T-helper 17 cell (primary cell): Measurements from ENCODE around the gene TBX19. TPM values are rescaled to one million over a fixed set of nuclear protein-coding genes. Genes with fewer than 3 reads are reported as not detected.

Source experiments
- ATAC-seq: fragments of 150-1000 bp; cut with Tn5 transposase; 2 replicates; pipeline ENCODE4 v1.10.0; 2021; ENCODE audit warnings: mild to moderate bottlenecking, moderate library complexity
- DNase-seq, 3 donors: peaks; one replicate each; pipeline versions ENCODE4 v3.0.0 to v3.0.0-alpha.2; 2020 to 2021
- H3K9me3 ChIP-seq: one replicate; pipeline ENCODE4 v1.7.0; 2013; ENCODE audit warnings: low read length, mild to moderate bottlenecking; ENCODE audit not compliant: control insufficient read depth, poor library complexity, severe bottlenecking
- H3K27ac Mint-ChIP-seq: one replicate; pipeline ENCODE4 v1.8.0; 2022; ENCODE audit warnings: mild to moderate bottlenecking, moderate library complexity, mixed read lengths
- H3K27me3 Mint-ChIP-seq: one replicate; pipeline ENCODE4 v1.8.0; 2022; ENCODE audit warnings: mixed read lengths
- H3K36me3 Mint-ChIP-seq: one replicate; pipeline ENCODE4 v1.8.0; 2022; ENCODE audit warnings: low read depth, mixed read lengths
- H3K4me1 Mint-ChIP-seq: one replicate; pipeline ENCODE4 v1.8.0; 2022; ENCODE audit warnings: mild to moderate bottlenecking, mixed read lengths
- H3K4me3 Mint-ChIP-seq: one replicate; pipeline ENCODE4 v1.8.0; 2022; ENCODE audit warnings: mild to moderate bottlenecking, moderate library complexity, mixed read lengths
- total RNA-seq, 4 donors: library from RNA in 2 of 4; stranded (reverse) in 2 of 4; gene quantifications; one replicate each; pipeline ENCODE4 v1.2.3 and lab custom pipeline; 2022 to 2026

The TBX19 gene
- total RNA-seq, 2 donors from 2014 or later = 2.7 TPM

- H3K9me3 ChIP-seq = no peaks in the 10 kb centered on the region
- Mint-ChIP-seq H3K36me3 (peaks cover 14% of the 10 kb centered on the region), H3K27me3 (no peaks in the 10 kb centered on the region), H3K4me1 (peaks cover 23% of the 10 kb centered on the region), H3K4me3 (no peak overlapping the region), H3K27ac (no peak overlapping the region)
- DNase-seq = no peak
- no peak for ATAC-seq
These were observed 20.3 kb upstream of the TBX19 start for GRCh38 chr1:168260393-168260792.

GRCh38 chr1:168261390-168261789, 19.3 kb upstream of the TBX19 start:
- H3K4me1 Mint-ChIP-seq = peaks cover 23% of the 10 kb centered on the region
- H3K4me3 Mint-ChIP-seq = no peak overlapping the region
- peaks cover 14% of the 10 kb centered on the region for H3K36me3 Mint-ChIP-seq
- H3K27ac Mint-ChIP-seq = peak overlapping the region; percentile 41
- no peaks in the 10 kb centered on the region for H3K27me3 Mint-ChIP-seq
- ATAC-seq = no peak
- H3K9me3 ChIP-seq = no peaks in the 10 kb centered on the region
- no peak for DNase-seq

- Mint-ChIP-seq H3K27me3 (no peaks in the 10 kb centered on the region), H3K4me1 (peaks cover 19% of the 10 kb centered on the region), H3K27ac (no peak overlapping the region), H3K4me3 (no peak overlapping the region), H3K36me3 (peaks cover 12% of the 10 kb centered on the region)
- ATAC-seq = no peak
- no peaks in the 10 kb centered on the region for H3K9me3 ChIP-seq
- no peak for DNase-seq
These were observed 17.5 kb upstream of the TBX19 start for GRCh38 chr1:168263130-168263529.

- Mint-ChIP-seq H3K4me3 (no peak overlapping the region), H3K27me3 (no peaks in the 10 kb centered on the region), H3K27ac (no peak overlapping the region), H3K4me1 (peaks cover 16% of the 10 kb centered on the region), H3K36me3 (peaks cover 10% of the 10 kb centered on the region)
- no peak for ATAC-seq
- H3K9me3 ChIP-seq = no peaks in the 10 kb centered on the region
- no peak for DNase-seq
These were observed 16.4 kb upstream of the TBX19 start for GRCh38 chr1:168264296-168264695.

GRCh38 chr1:168265596-168265995, 15.1 kb upstream of the TBX19 start:
- DNase-seq (no peak), ATAC-seq (no peak)
- Mint-ChIP-seq H3K36me3 (peaks cover 10% of the 10 kb centered on the region), H3K27me3 (no peaks in the 10 kb centered on the region), H3K4me3 (no peak overlapping the region), H3K27ac (no peak overlapping the region), H3K4me1 (peaks cover 12% of the 10 kb centered on the region)
- H3K9me3 ChIP-seq = no peaks in the 10 kb centered on the region

GRCh38 chr1:168266644-168267186, 14.0 kb upstream of the TBX19 start:
- Mint-ChIP-seq H3K4me3 (no peak overlapping the region), H3K36me3 (peaks cover 2% of the 10 kb centered on the region), H3K27ac (no peak overlapping the region), H3K27me3 (no peaks in the 10 kb centered on the region), H3K4me1 (peaks cover 3% of the 10 kb centered on the region)
- no peak for DNase-seq
- H3K9me3 ChIP-seq = no peaks in the 10 kb centered on the region
- ATAC-seq = no peak

- H3K4me3 Mint-ChIP-seq = no peak overlapping the region
- H3K4me1 Mint-ChIP-seq = no peaks in the 10 kb centered on the region
- no peak for DNase-seq
- no peaks in the 10 kb centered on the region for H3K27me3 Mint-ChIP-seq
- ATAC-seq = no peak
- H3K27ac Mint-ChIP-seq = no peak overlapping the region
- H3K9me3 ChIP-seq = no peaks in the 10 kb centered on the region
- peaks cover 5% of the 10 kb centered on the region for H3K36me3 Mint-ChIP-seq
These were observed 9.0 kb upstream of the TBX19 start for GRCh38 chr1:168271636-168272035.

GRCh38 chr1:168273575-168273974, 7.1 kb upstream of the TBX19 start:
- no peaks in the 10 kb centered on the region for H3K27me3 Mint-ChIP-seq

GRCh38 chr1:168279253-168279652, 1.4 kb upstream of the TBX19 start:
- DNase-seq (no peak), ATAC-seq (no peak)
- Mint-ChIP-seq H3K4me1 (peaks cover 3% of the 10 kb centered on the region), H3K27me3 (no peaks in the 10 kb centered on the region), H3K4me3 (no peak overlapping the region), H3K27ac (no peak overlapping the region), H3K36me3 (peaks cover 14% of the 10 kb centered on the region)
- no peaks in the 10 kb centered on the region for H3K9me3 ChIP-seq

More at GRCh38 chr1:168273575-168273974, 7.1 kb upstream of the TBX19 start:
- Mint-ChIP-seq H3K4me3 (no peak overlapping the region), H3K36me3 (peaks cover 5% of the 10 kb centered on the region), H3K27ac (no peak overlapping the region), H3K4me1 (no peaks in the 10 kb centered on the region)
- no peaks in the 10 kb centered on the region for H3K9me3 ChIP-seq
- ATAC-seq = no peak
- no peak for DNase-seq

- no peaks in the 10 kb centered on the region for H3K27me3 Mint-ChIP-seq
- DNase-seq (no peak), ATAC-seq (no peak)
- peaks cover 13% of the 10 kb centered on the region for H3K4me1 Mint-ChIP-seq
- H3K9me3 ChIP-seq = no peaks in the 10 kb centered on the region
- H3K4me3 Mint-ChIP-seq = no peak overlapping the region
- H3K36me3 Mint-ChIP-seq = peaks cover 10% of the 10 kb centered on the region
- H3K27ac Mint-ChIP-seq = no peak overlapping the region
These were observed 1.1 kb downstream of the TBX19 start for GRCh38 chr1:168281603-168282325.

GRCh38 chr1:168285521-168285790, 4.8 kb downstream of the TBX19 start:
- DNase-seq = no peak
- peaks cover 6% of the 10 kb centered on the region for H3K36me3 Mint-ChIP-seq
- ATAC-seq = no peak
- H3K4me1 Mint-ChIP-seq = peaks cover 14% of the 10 kb centered on the region
- H3K27me3 Mint-ChIP-seq = no peaks in the 10 kb centered on the region
- H3K9me3 ChIP-seq = no peaks in the 10 kb centered on the region
- H3K27ac Mint-ChIP-seq = no peak overlapping the region
- H3K4me3 Mint-ChIP-seq = no peak overlapping the region

GRCh38 chr1:168285971-168286927, 5.6 kb downstream of the TBX19 start:
- no peak overlapping the region for H3K4me3 Mint-ChIP-seq
- no peak for ATAC-seq
- no peak overlapping the region for H3K27ac Mint-ChIP-seq

GRCh38 chr1:168287237-168287664, 6.6 kb downstream of the TBX19 start:
- Mint-ChIP-seq H3K27me3 (no peaks in the 10 kb centered on the region), H3K4me3 (no peak overlapping the region), H3K4me1 (peaks cover 12% of the 10 kb centered on the region), H3K36me3 (peaks cover 3% of the 10 kb centered on the region), H3K27ac (no peak overlapping the region)
- no peaks in the 10 kb centered on the region for H3K9me3 ChIP-seq
- ATAC-seq (no peak), DNase-seq (no peak)

More at GRCh38 chr1:168285971-168286927, 5.6 kb downstream of the TBX19 start:
- DNase-seq = no peak
- H3K9me3 ChIP-seq = no peaks in the 10 kb centered on the region
- peaks cover 6% of the 10 kb centered on the region for H3K36me3 Mint-ChIP-seq
- H3K4me1 Mint-ChIP-seq = peaks cover 14% of the 10 kb centered on the region
- no peaks in the 10 kb centered on the region for H3K27me3 Mint-ChIP-seq
